ENCODE results near the gene PHACTR2.

Gene PHACTR2

GRCh38 chr6:143711714-143712113 is 33.9 kb downstream of the PHACTR2 start:
- no peak overlapping the region for H3K4me3 ChIP-seq (ENCODE audit: low read depth, low read length)
- TF ChIP-seq CTCF (IDR thresholded peaks at IDR 0.05; ENCODE audit: low read depth, low read length, missing control alignments), result no peak
- no peak for DNase-seq (ENCODE audit: low read depth)

- no peak for DNase-seq (ENCODE audit: low read depth)
- no peak overlapping the region for H3K4me3 ChIP-seq (ENCODE audit: low read depth, low read length)
- no peak for TF ChIP-seq CTCF (IDR thresholded peaks at IDR 0.05; ENCODE audit: low read depth, low read length, missing control alignments)
Measured at GRCh38 chr6:143718472-143718871, 40.7 kb downstream of the PHACTR2 start.

GRCh38 chr6:143721642-143722041 is 43.9 kb downstream of the PHACTR2 start:
- no peak for TF ChIP-seq CTCF (IDR thresholded peaks at IDR 0.05; ENCODE audit: low read depth, low read length, missing control alignments)
- DNase-seq (ENCODE audit: low read depth), result no peak
- no peak overlapping the region for H3K4me3 ChIP-seq (ENCODE audit: low read depth, low read length)

- TF ChIP-seq CTCF (IDR thresholded peaks at IDR 0.05; ENCODE audit: low read depth, low read length, missing control alignments), result no peak
- DNase-seq (ENCODE audit: low read depth), result no peak
- H3K4me3 ChIP-seq (ENCODE audit: low read depth, low read length), result no peak overlapping the region
Measured at GRCh38 chr6:143724876-143725275, 47.1 kb downstream of the PHACTR2 start.

- TF ChIP-seq CTCF (IDR thresholded peaks at IDR 0.05; ENCODE audit: low read depth, low read length, missing control alignments), result no peak
- no peak overlapping the region for H3K4me3 ChIP-seq (ENCODE audit: low read depth, low read length)
- DNase-seq (ENCODE audit: low read depth), result no peak
Measured at GRCh38 chr6:143726015-143726647, 48.4 kb downstream of the PHACTR2 start.

GRCh38 chr6:143727035-143727434 is 49.3 kb downstream of the PHACTR2 start:
- no peak for TF ChIP-seq CTCF (IDR thresholded peaks at IDR 0.05; ENCODE audit: low read depth, low read length, missing control alignments)
- no peak overlapping the region for H3K4me3 ChIP-seq (ENCODE audit: low read depth, low read length)
- no peak for DNase-seq (ENCODE audit: low read depth)

GRCh38 chr6:143731789-143732188 is 54.0 kb downstream of the PHACTR2 start:
- TF ChIP-seq CTCF (IDR thresholded peaks at IDR 0.05; ENCODE audit: low read depth, low read length, missing control alignments), result no peak
- no peak overlapping the region for H3K4me3 ChIP-seq (ENCODE audit: low read depth, low read length)
- DNase-seq (ENCODE audit: low read depth), result no peak

Measured in GM12864 (cell line).